GM03348 (cell line): Measurements from ENCODE around the gene FAM83C.

Experiments
- DNase-seq: peaks from one replicate; pipeline ENCODE4 v3.0.0; 2012; ENCODE audit warnings: low spot score

The FAM83C gene

DNA sequence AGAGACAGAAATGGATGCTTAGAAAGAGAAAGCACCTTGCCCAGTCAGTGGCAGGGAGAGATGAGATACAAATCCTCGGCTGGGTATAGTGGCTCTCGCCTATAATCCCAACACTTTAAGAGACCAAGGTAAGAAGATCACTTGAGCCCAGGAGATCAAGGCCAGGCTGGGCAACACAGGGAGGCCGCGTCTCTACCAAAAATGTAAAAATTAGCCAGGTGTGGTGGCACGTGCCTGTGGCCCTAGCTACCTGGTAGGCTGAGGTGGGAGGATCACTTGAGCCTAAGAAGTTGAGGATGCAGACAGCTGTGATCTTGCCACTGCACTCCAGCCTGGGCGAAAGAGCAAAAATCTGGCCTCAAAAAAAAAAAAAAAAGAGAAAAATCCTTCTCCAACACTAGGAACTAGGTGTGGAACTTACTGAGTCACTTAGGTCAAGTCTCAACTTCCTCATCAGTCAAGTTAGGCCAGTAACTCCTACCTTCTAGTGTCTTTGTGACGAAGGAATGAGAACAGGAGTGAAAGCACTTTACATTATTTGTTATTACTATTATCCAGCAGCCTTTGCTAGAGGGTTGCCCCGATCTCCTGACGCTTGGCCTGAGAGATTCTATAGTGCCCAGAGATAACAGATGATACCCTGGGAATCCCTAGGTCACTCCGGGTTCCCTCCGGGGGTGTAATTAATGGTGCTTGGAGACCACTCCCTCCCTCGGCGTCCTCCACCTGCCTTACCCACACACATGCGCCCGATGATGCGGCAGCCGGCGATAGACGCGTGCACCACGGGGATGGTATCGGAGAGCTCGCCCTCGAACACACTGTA lies 8.6 kb downstream of the FAM83C start:
- DNase-seq = peak; percentile 28

DNA sequence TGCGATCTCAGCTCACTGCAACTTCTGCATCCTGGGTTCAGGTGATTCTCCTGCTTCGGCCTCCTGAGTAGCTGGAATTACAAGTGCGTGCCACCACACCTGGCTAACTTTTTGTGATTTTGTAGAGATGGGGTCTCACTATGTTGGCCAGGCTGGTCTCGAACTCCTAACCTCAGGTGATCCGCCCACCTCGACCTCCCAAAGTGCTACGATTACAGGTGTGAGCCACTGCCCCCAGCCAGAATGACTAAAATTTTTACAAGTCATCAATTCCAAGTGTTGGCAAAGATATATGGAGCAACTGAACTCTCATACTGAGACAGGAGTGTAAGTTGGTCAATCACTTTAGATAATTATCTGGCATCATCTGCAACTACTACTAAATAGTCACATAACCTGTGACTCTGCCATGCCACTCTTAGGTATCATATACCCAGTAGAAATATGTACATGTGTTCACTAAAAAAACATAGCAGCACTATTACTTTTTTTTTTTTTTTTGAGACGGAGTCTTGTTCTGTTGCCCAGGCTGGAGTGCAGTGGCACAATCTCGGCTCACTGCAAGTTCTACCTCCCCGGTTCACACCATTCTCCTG lies 10.6 kb downstream of the FAM83C start:
- DNase-seq = no peak

DNA sequence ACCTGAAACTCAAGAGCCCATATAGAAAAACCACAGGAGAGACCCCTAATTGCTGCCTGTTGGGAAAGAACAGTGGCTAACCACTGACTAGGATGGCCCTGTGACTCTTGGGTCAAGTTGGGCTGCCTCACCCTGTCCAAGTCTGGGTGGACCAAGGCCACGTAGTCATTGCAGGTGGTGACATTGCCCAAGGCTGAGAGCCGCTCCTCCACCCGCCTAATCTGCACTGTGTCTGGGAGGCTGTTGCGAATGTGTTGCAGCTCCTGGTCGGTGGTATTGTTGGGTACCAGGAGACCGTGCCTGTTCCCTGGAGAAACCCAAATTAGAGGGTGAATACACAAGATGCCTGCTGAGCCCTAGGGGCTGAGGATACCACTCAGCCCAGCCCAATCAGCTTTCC lies 11.7 kb downstream of the FAM83C start:
- DNase-seq = no peak

DNA sequence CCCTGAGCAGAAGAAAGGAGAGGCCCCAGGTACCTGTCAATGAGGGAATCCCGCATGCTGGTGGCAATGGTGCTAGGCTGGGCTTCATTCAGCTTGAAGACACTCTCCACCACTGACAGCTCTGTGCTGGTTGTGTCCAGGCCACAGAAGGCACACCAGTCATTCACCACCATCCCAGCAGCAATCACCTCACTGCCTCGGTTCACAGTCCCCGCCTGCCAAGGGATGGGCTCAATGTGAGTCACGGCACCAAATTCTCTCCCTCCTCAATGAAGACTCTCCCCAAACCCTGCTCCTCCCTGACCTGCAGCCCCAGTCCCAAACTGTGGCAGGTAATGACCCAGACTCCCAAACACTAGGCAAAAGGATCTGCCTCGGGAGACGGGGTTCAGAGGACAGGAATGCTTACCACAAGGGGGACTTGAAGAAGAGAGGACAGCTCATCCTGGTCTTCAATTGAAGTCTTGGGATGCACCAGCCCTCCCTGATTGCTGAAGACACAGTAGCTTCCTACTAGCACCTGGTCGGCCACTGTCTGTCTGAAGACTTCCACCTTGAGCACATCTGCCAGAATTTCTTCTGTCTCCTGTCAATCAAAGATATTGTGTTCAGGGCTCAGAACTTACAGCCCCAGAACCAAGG lies 12.6 kb downstream of the FAM83C start:
- DNase-seq = no peak

DNA sequence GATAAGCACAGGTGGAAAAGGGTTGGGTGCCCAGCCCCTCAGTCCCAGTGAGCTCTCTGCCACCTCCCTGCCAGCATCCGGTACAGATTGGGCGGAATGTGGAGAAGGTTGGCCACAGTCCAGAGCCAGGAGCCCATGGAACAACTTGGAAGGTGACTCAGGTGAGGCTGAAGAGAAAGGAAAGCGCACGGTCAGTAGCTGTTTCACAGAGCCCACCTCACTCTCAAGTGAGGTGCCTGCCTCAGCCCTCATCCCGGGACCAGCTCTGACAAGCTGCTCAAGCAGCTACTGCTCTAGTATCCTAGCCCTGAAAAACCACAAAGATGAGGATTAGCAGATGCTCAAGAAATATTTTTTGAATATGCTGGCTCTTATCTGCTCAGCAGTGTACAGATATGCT lies 13.2 kb downstream of the FAM83C start:
- DNase-seq = no peak

DNA sequence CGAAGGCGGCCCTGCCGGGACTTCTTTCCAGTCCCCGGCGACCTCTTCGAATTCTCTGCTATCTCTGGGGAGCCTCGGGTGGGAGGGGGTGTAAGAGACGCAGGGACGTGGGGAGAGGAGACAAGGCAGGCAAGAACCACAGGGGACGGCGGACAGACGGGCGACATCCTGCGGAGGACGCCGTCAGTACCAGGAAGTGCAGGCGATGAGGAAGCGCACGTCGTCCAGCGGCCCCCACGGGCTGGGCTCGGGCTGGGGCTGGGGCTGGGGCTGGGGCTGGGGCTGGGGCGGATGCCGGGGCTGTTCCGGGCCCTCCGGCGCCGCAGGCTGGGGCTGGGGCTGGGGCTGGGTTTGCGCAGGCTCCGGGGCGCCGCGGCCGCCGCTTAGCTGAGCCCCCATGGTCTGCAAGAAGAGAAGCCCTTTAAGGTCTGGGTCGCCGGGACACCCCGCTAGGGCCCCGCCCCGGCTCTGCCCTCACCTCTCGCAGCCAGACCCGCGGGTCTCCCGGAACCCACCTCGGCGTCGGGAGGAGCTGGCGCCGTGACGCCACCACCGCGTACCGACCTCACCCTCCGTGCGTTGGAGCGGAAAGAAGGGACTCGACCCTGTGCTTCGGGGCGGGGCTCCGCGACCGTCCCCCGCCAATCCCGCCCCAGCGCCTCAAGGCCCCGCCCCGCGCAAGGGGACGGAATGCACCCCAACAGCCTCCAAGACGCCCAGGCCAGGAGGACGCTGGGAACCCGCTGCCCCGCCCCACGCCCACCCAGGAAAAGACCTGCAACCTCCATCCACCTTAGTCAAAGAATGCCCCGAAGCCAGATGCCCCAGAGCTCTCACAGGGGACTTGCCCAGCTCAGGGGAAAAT lies 14.5 kb downstream of the FAM83C start, which contains the start of gene MMP24OS:
Gene MMP24OS, minus strand, starts transcription at position 592 of the 865 bp plus-strand sequence. Its CDS starts 193 bp downstream, at position 399.
- peak; percentile 97 for DNase-seq

DNA sequence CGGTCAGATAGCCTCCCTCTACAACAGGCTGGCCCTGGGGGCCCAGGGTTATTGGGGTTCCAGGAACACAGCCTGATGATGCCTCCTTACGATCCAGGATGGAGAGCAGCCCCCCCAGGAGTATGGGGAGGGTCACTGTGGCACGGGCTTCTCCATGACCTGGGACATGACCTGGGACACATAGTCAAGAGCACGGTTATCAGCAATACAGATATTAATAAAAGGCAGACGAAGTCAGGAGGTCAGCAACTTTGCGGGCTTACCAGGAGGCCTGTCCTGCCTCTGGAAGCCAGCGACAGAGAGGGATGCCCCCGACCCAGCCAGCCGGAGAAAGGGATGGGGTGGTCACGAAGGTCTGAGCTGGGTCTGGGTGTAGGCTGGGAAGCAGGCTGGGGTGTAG lies 15.1 kb downstream of the FAM83C start:
- DNase-seq = no peak

DNA sequence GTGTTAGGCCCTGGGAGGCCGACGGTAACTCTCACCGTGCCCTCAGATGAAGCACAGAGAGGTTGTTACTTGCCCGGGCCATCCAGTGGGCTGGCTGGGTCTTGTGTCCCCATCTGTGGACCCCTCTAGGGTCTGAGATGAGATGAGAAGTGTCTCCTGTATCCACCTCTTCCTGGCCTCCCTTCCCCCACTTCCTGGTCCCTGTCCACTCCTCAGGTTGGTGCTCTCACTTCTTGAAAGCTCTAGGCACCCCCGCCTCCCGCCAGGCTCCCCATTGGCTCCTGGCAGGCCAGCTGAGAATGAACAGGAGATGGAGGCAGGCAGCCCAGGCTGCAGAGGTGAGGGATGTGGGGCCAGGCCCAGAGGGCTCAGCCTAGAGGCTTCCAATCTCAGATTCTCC lies 15.8 kb downstream of the FAM83C start:
- DNase-seq = no peak

DNA sequence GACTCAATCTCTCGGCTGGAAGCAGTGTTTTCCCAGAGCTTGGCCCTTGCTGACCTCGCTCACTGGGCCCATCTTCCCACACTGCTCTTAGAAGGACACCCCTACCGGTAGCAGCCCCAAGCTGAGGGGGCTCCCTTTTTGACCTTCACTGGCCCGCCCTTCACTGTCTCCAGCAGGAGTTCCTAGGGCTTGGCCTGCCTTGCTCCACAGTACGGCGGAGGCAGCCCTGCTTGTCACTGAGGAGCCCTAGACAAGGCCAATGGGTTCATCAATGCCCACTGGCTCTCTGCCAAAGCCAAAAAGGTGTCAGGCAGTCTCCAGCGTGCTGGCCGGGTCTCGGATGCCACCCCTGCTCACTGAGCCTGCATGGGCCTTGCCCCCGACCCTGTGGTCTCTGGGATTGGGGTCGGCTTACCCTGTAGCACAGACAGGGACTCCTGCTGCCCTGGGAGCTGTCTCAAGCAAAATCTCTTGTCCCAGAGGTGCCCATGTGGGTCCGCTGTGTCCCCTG lies 16.4 kb downstream of the FAM83C start:
- DNase-seq = no peak

DNA sequence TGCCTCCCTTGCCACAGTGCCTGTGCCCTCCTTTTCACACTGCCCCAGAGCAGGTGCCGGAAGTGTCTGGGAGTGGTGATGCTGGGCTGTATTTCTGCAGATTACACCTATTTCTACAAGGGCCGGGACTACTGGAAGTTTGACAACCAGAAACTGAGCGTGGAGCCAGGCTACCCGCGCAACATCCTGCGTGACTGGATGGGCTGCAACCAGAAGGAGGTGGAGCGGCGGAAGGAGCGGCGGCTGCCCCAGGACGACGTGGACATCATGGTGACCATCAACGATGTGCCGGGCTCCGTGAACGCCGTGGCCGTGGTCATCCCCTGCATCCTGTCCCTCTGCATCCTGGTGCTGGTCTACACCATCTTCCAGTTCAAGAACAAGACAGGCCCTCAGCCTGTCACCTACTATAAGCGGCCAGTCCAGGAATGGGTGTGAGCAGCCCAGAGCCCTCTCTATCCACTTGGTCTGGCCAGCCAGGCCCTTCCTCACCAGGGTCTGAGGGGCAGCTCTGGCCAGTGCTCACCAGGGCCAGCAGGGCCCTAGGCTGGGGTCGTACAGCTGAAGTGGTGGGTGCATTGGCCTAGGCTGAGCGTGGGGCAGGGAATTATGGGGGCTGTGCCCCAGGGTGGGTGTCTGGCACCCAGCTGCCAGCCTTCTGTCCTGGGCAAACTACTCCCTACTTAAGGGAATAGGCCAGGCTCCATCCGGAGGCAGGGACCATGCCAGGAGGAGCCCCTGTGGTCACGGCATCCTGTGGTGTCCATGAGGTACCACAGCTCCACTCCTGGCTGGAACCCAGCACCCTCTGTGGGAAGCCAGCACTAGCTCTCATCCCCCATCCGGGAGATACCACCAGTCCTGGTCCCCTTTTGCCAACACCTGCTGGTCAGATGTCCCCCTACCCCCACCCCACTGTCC lies 17.8 kb downstream of the FAM83C start:
- DNase-seq = no peak

DNA sequence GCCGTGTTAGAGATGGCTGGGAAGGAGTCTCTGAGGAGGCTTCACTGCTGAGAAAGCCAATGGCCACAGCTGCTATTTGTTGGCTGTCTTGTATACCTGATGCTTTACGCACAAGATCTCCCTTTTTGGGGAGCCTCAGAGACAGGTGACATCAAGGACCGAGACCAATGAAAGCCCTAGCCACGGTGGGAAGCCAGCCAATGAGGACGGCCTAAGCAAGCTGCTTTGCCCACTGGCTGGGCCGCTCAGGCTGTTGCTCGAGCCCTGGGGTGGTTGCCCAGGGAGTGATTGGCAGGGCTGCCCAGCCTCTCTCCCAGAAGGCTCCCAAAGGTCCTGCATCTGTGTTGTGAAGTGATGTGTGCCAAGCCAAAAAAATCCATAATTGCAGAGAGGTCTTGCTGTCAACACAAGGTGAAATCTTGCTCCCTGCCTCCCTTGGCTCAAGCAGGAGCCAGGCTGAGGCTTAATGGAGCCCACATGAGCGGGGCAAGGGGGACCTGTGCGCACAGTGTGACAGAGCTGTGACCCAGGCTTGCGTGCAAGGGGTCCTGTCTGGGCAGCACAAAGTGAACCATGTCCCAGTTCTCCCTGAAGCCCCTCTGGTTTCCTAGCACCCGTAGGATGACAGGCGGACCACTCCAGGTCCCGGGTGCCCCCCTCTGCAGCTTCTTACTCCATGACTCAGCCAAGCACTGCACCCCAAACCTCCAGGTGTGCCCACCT lies 18.6 kb downstream of the FAM83C start:
- no peak for DNase-seq

DNA sequence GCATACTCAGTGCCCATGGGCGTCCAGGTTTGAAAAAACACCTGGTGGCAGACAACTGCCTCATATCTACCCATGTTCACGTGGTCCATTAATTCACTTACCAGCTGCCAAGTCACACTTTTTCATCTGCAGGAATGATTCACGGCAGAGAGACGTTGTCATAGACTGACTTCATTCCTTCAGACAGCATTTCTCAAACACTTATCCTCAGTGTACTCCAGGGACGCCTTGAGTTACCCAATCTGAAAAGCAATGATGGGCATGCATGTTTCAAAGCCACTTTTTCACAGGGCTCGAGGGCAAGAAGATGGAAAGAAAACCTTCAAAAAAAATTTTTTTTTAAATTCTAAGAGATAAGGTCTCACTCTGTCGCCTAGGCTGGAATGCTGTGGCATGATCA lies 20.3 kb downstream of the FAM83C start:
- no peak for DNase-seq

DNA sequence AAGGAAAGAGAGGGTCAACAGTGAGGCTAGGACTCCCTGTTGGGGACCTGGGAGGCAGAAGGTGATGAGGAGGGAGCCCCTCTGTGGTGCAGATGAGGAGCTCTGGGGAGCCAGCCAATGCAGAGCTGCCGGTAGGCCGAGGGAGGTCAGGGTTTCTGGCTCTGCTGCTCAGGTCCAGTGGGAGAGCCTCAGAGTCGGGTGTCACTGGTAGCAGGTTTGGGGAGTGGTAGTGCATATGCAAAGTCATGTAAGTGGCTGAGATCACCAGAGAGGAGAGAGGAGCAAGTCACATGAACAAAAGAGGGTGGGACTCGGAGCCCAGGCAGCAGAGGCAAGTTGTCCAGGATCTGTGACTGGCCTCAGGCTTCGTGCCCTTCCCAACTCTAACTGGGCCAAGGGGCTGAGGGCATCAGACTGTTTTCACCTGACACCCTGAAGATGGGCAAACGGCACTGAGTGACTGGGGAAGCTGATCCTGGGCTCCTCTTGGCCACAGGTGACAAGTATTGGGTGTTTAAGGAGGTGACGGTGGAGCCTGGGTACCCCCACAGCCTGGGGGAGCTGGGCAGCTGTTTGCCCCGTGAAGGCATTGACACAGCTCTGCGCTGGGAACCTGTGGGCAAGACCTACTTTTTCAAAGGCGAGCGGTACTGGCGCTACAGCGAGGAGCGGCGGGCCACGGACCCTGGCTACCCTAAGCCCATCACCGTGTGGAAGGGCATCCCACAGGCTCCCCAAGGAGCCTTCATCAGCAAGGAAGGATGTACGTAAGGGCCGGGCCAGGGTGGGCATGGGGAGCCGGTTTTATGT lies 20.9 kb downstream of the FAM83C start:
- DNase-seq = no peak

DNA sequence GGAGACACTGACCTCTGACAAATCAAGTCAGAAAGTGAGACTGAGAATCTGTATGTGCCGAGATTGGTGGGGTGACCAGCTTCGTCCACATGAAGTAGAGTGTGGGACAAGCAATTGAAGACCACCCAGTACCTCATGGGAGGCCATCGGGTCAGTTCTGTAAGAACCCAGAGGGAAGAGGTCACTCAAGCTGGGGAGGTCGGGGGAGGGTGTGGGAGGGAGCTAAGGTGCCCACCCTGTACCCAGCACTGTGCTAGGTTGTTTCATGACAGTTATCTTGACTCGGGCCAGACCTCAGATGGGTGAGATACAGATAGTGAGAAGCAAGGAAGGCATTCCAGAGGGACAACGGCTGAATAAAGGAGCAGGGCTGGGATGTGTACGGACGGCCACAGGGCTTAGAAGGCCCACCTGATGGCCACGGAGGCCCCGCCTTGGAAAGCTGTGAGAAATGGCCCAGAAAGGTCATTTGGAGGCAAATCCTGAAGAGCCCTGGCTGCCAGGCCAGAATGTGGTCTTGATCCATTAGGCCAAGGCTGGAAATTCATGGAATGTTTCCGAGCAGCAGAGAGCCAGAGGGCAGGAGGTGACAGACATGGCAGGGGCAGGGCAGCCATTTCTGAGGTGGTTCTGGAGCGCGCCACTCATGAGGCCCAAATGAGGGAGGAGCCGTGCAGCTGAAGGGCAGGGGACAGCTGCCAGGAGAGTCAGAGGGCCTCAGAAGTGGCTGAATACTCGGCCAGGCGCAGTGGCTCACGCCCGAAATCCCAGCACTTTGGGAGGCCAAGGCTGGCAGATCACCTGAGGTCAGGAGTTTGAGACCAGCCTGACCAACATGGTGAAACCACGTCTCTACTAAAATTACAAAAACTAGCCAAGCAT lies 22.0 kb downstream of the FAM83C start:
- DNase-seq = no peak

DNA sequence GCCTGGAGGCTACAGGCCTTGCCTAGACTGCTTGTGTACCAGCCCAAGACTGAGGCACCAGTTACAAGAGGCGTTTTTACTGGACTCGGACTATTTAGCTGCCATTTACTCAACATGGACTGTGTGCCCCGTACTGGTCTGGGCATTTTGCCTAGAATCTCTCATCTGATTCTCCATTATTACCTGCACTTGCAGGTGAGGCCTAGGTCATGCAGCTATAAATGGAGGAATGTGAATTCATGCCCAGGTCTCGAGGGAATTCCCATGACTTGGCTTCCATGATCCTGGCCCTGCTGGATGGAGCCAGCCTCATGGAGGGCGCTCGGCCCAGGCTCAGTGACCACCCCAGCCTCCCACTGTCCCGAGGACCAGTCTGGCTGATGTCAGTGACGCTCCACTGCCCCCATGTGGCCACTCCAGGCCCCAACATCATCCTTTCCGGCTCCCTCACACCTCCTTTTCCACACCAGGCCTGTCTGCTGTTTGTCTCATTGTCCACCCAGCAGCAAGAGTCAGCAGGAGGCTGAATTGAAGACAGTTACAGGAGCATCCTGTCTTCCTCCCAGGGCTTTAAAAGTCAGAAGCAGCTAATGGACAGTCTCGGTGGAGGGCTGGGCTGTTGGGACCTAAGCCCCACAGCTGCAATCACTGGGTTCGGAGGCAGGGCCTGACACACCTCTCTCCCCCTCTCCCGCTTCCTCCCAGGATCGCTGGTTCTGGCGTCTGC lies 23.0 kb downstream of the FAM83C start:
- peak; percentile 86 for DNase-seq

DNA sequence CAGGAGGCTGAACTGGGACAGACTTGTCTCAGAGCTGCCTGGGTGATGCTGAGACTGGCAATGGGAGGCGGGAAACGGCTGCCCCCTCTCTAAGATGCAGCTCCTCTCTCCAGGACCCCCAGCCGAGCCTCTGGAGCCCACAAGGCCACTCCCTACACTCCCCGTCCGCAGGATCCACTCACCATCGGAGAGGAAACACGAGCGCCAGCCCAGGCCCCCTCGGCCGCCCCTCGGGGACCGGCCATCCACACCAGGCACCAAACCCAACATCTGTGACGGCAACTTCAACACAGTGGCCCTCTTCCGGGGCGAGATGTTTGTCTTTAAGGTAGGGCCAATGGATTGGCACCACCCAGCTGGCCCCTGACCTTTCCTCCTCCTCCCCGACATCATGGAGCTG lies 25.1 kb downstream of the FAM83C start:
- DNase-seq = no peak

DNA sequence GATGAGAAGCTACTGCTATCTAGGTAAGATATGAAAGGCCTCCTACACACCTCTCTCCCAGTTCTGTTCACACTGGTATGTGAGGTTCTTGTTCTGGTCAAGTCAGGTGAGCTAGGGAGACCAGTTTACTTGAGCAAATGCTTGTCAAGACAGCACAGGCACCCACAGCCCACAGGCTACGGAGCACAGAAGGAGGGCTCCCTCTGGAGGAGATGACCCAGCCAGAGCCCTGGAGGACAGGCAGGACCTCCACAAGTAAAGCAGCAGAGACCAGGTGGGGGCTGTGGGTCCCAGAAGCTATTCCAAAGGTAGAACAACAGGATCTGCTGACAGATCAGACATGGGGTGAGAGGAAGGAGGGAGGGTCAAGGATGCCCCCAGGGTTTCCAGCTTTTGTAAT lies 27.5 kb downstream of the FAM83C start:
- no peak for DNase-seq
